Tibial nerve (tissue), 4 donors: ENCODE data around the gene TGFB2. TPM values are rescaled to one million over a fixed set of nuclear protein-coding genes. Genes with fewer than 3 reads are reported as not detected.

Experiments used
- DNase-seq, 2 donors: peaks; one replicate each; pipeline ENCODE4 v3.0.0-alpha.2; 2019; ENCODE audit warnings: low spot score in 2 of 2
- H3K27ac ChIP-seq, 4 donors: fragments of 200-600 bp; sonication (generic) in 3 of 4; one replicate each; pipeline ENCODE4 v1.5.1; 2017 to 2019; ENCODE audit warnings: mild to moderate bottlenecking in 1 of 4
- H3K27me3 ChIP-seq, 2 donors: fragments of 200-600 bp; sonication (generic) in 1 of 2; one replicate each; pipeline versions ENCODE4 v1.5.1 to v1.6.0; 2017 to 2019
- H3K36me3 ChIP-seq, 3 donors: fragments of 200-600 bp; sonication (generic); one replicate each; pipeline ENCODE4 v1.5.1; 2018 to 2019
- H3K4me1 ChIP-seq, 4 donors: fragments of 200-600 bp; sonication (generic) in 3 of 4; one replicate each; pipeline ENCODE4 v1.5.1; 2017 to 2019
- H3K4me3 ChIP-seq, 4 donors: fragments of 200-600 bp; sonication (generic) in 3 of 4; one replicate each; pipeline ENCODE4 v1.5.1; 2017 to 2019; ENCODE audit warnings: mild to moderate bottlenecking in 1 of 4, moderate library complexity in 1 of 4
- H3K9me3 ChIP-seq, 4 donors: fragments of 200-600 bp; sonication (generic) in 3 of 4; one replicate each; pipeline ENCODE4 v1.5.1; 2017 to 2019
- CTCF ChIP-seq, 5 experiments: fragments of 200-600 bp in 3 of 5; fragments of 450-650 bp in 2 of 5; sonication (generic) in 3 of 5; IDR thresholded peaks; one replicate each; pipeline ENCODE4 v1.5.1; 2016 to 2019; ENCODE audit warnings: antibody characterized with exemption in 5 of 5, mild to moderate bottlenecking in 3 of 5, moderate library complexity in 2 of 5
- EP300 ChIP-seq, 2 donors: sonication (generic); formaldehyde crosslinking; IDR thresholded peaks; one replicate each; pipeline ENCODE4 v1.6.1; 2017; ENCODE audit warnings: antibody characterized with exemption in 2 of 2, mild to moderate bottlenecking in 1 of 2
- POLR2A ChIP-seq, 2 donors: fragments of 450-650 bp; IDR thresholded peaks; one replicate each; pipeline ENCODE4 v1.6.1; 2017; ENCODE audit warnings: antibody characterized with exemption in 2 of 2, mild to moderate bottlenecking in 2 of 2, moderate library complexity in 2 of 2
- WGBS, 2 donors: methylation state at CpG; one replicate each; pipeline ENCODE4 v1.1.5; 2018; 5-methylcytosine and 5-hydroxymethylcytosine counted together
- total RNA-seq, 4 donors: library from RNA; depleted of rRNA; stranded (reverse); fragments of >200 nt; gene quantifications; one replicate each; pipeline ENCODE4 v1.1.0, GENCODE V29; 2016

The TGFB2 gene
- total RNA-seq, 4 donors from 2014 or later: 7.3 to 13.5 (median 8.3) TPM

- Histone ChIP-seq H3K9me3 (no peaks in the 10 kb centered on the region), H3K36me3 (no peaks in the 10 kb centered on the region), H3K27me3 (no peaks in the 10 kb centered on the region), H3K4me1 (peaks cover 0 to 10% (median 1%) of the 10 kb centered on the region in 4 donors), H3K27ac (no peak overlapping the region), H3K4me3 (no peak overlapping the region)
- no peak for DNase-seq
- TF ChIP-seq CTCF (IDR thresholded peaks at IDR 0.05): no peak
- TF ChIP-seq EP300 (IDR thresholded peaks at IDR 0.05): no peak
- no peak for TF ChIP-seq POLR2A (IDR thresholded peaks at IDR 0.05)
- 95 to 96% methylated on average over 4 of the region's 4 CpGs for WGBS, 2 donors
These were observed 37.1 kb downstream of the TGFB2 start for GRCh38 chr1:218382261-218382660.

GRCh38 chr1:218383051-218383450, 37.9 kb downstream of the TGFB2 start:
- Histone ChIP-seq H3K36me3 (no peaks in the 10 kb centered on the region), H3K9me3 (no peaks in the 10 kb centered on the region), H3K27me3 (no peaks in the 10 kb centered on the region), H3K27ac (no peak overlapping the region), H3K4me3 (no peak overlapping the region), H3K4me1 (peaks cover 0 to 6% (median 0%) of the 10 kb centered on the region in 4 donors)
- WGBS, 2 donors: 79 to 84% methylated on average over 2 of the region's 2 CpGs
- DNase-seq: no peak
- TF ChIP-seq POLR2A (IDR thresholded peaks at IDR 0.05) (no peak), EP300 (IDR thresholded peaks at IDR 0.05) (no peak), CTCF (IDR thresholded peaks at IDR 0.05) (no peak)

- TF ChIP-seq EP300 (IDR thresholded peaks at IDR 0.05): no peak
- no peak for TF ChIP-seq CTCF (IDR thresholded peaks at IDR 0.05)
- TF ChIP-seq POLR2A (IDR thresholded peaks at IDR 0.05): no peak
- H3K27me3 ChIP-seq: no peaks in the 10 kb centered on the region
- no peaks in the 10 kb centered on the region for H3K9me3 ChIP-seq
- H3K4me1 ChIP-seq: peaks cover 0 to 6% (median 0%) of the 10 kb centered on the region in 4 donors
- no peak overlapping the region for H3K4me3 ChIP-seq
- no peak for DNase-seq
- H3K27ac ChIP-seq: no peak overlapping the region
- no peaks in the 10 kb centered on the region for H3K36me3 ChIP-seq
- WGBS, 2 donors: 80 to 90% methylated on average over 8 of the region's 8 CpGs
These were observed 38.5 kb downstream of the TGFB2 start for GRCh38 chr1:218383681-218384080.

- Histone ChIP-seq H3K4me3 (no peak overlapping the region), H3K4me1 (peaks cover 0 to 6% (median 0%) of the 10 kb centered on the region in 4 donors), H3K36me3 (no peaks in the 10 kb centered on the region), H3K9me3 (no peaks in the 10 kb centered on the region), H3K27me3 (no peaks in the 10 kb centered on the region), H3K27ac (no peak overlapping the region)
- DNase-seq: no peak
- 54 to 73% methylated on average over 6 of the region's 6 CpGs for WGBS, 2 donors
- TF ChIP-seq CTCF (IDR thresholded peaks at IDR 0.05) (no peak), EP300 (IDR thresholded peaks at IDR 0.05) (no peak), POLR2A (IDR thresholded peaks at IDR 0.05) (no peak)
These were observed 39.5 kb downstream of the TGFB2 start for GRCh38 chr1:218384581-218384993.

GRCh38 chr1:218388591-218388990, 43.5 kb downstream of the TGFB2 start:
- no peaks in the 10 kb centered on the region for H3K27me3 ChIP-seq
- no peaks in the 10 kb centered on the region for H3K9me3 ChIP-seq
- H3K27ac ChIP-seq: no peak overlapping the region
- H3K4me3 ChIP-seq: no peak overlapping the region
- peaks cover 0 to 4% (median 0%) of the 10 kb centered on the region in 4 donors for H3K4me1 ChIP-seq
- DNase-seq: no peak
- TF ChIP-seq EP300 (IDR thresholded peaks at IDR 0.05) (no peak), CTCF (IDR thresholded peaks at IDR 0.05) (no peak), POLR2A (IDR thresholded peaks at IDR 0.05) (no peak)
- H3K36me3 ChIP-seq: no peaks in the 10 kb centered on the region
- 83 to 91% methylated on average over 8 of the region's 8 CpGs for WGBS, 2 donors
